AG10803 (cell line): ENCODE results near the gene FOXC2.

Experiments used
- DNase-seq: peaks from one replicate; pipeline ENCODE4 v3.0.0; 2010; ENCODE audit warnings: low read depth
- H3K4me3 ChIP-seq: 2 replicates; pipeline ENCODE4 v1.5.1; 2011; ENCODE audit warnings: mild to moderate bottlenecking, low read length, control low read depth
- CTCF ChIP-seq: conservative IDR thresholded peaks from 2 replicates; pipeline ENCODE4 v1.5.1; 2011; ENCODE audit warnings: mild to moderate bottlenecking, low read length, control low read depth, inconsistent platforms

The FOXC2 gene

GRCh38 chr16:86556576-86556975, 10.1 kb upstream of the FOXC2 start:
- no peak for DNase-seq
- no peak for TF ChIP-seq CTCF
- H3K4me3 ChIP-seq = no peak overlapping the region

GRCh38 chr16:86557587-86557986, 9.0 kb upstream of the FOXC2 start:
- TF ChIP-seq CTCF = no peak
- DNase-seq = no peak
- H3K4me3 ChIP-seq = no peak overlapping the region

- DNase-seq = no peak
- TF ChIP-seq CTCF = no peak
- H3K4me3 ChIP-seq = no peak overlapping the region
Observed at GRCh38 chr16:86558355-86559193, 8.1 kb upstream of the FOXC2 start.

- H3K4me3 ChIP-seq = no peak overlapping the region
- DNase-seq = no peak
- TF ChIP-seq CTCF = no peak
Observed at GRCh38 chr16:86559802-86560305, 6.8 kb upstream of the FOXC2 start.

GRCh38 chr16:86562356-86562755, 4.3 kb upstream of the FOXC2 start:
- no peak for DNase-seq
- H3K4me3 ChIP-seq = no peak overlapping the region
- TF ChIP-seq CTCF = no peak

- peak overlapping the region; percentile 52 for H3K4me3 ChIP-seq
- DNase-seq = peak; percentile 82
Observed at GRCh38 chr16:86563469-86564345, 2.9 kb upstream of the FOXC2 start.

More at GRCh38 chr16:86563469-86564345, 2.9 kb upstream of the FOXC2 start:
- TF ChIP-seq CTCF = peak; percentile 99
